ENCODE data around the gene FAN1.
"Not testable (repeated sequence)": the region's sequence is repeated elsewhere in the genome, so short reads cannot be mapped to it uniquely, and the experiment has no call there.

FAN1 gene
- 73.2 reads per million, percentile 76 among the genes with 10 or more reads in this experiment for total RNA-seq

DNA sequence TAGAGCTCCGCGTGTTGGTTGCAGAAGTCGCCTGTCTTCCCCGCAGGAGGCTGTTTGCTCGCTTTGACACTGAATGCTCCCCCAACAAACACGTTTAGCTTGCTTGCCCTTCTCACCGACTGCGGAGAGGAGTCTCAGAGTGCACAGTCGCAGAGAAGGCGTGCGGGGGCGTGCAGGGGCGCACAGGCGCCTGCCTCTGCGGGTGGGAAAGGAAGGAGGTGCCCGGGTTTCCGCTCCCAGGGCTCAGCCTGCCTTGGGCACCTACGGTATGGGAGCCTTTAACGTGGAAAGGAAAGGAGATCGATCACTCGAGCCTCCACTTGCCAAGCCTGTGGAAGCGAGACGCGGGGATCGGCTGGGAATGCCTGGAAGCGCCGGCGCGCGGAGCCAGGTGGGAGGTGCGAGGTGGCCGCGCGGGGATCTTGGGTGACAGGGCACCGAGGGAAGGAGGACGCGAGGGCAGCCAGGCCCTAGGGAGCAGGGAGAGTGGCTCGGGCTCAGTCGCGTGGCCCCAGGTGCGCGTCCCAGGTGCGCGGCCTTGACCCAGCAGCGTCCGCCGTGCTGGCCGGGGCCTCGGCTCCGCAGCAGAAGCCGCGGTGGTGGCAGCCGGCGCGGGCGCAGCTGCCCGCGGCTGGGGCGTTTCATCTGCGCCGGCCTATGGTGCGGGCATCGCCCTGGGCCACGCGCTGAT is at the start of gene FAN1:
FAN1 (plus strand) TSS at position 419 of the 691 bp plus-strand sequence. CDS start 749 bp downstream, outside the sequence.
- peak; percentile 57 for DNase-seq

- DNase-seq: no peak
Measured at GRCh38 chr15:30859091-30859874, 44.4 kb upstream of the FAN1 start.

GRCh38 chr15:30865257-30865656 is 38.5 kb upstream of the FAN1 start:
- DNase-seq: no peak

DNA sequence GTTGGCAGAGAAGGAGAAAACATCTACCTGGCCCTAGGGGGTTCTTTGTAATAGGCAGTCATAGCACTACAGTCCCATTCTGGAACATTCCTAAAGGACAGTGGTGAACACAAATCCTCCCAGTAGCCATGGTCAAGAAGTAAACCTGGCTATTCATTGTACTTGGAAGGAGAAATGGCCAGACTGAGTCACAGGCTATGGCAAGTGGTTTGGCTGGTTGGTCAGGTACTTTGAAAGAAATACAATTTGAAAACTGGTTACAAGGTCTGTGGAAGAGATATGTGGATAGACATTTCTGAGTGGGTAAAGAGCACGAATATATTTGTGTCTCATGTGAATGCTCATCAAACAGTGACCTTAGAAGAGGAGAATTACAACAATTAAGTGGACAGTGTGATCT is 33.0 kb upstream of the FAN1 start:
- no peak for DNase-seq

DNA sequence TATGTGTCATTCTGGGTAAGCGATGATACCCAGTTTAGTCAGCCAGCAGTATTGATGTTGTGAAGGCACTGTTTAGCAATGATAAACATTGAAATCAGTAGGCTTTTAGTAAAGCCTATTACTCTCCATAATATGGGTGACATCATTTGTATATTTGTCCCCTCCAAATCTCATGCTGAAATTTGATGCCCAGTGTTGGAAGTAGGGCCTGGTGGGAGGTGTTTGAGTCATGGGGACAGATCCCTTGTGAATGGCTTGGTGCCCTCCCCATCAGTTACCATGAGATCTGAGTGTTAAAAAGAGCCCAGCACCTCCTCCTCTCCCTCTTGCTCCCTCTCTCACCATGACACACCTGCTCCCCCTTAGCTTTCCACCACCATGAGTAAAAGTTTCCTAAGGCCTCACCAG is 31.4 kb upstream of the FAN1 start:
- DNase-seq: no peak

DNA sequence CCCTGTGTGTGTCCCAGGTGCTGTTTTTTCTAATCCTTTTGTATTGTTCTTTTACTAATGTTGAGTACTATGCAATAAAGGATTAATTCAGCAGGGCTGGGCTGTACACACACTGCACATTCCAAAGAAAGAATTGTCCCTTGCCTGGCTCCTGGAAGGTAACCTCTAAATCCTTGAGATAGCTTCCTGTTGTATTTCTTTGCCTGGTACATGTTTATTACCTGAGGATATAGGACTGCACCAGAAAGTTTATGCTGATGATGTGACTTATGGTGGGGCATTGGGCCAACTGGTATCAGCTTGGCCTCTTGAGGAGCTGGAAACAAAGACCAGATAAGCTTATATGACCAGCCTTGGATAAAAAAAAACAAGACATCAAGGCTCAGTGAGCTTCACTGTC is 26.6 kb upstream of the FAN1 start:
- no peak for DNase-seq

DNA sequence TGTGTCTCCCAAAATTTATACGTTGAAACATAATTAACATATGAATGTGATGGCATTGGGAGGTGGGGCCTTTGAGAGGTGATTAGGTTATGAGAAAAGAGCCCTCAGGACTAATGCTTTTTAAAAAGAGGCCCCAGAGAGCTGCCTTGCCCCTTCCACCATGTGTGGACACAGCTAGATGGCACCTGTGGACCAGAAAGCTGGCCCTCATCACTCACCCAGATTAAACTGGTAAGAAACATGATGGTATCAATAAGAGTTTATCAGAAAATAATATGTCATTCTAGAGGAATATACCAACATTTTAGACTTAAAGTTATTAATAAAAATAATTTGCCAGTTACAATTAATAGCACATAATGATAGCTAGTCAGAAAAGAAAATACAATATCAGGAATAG is 25.2 kb upstream of the FAN1 start:
- DNase-seq: no peak

DNA sequence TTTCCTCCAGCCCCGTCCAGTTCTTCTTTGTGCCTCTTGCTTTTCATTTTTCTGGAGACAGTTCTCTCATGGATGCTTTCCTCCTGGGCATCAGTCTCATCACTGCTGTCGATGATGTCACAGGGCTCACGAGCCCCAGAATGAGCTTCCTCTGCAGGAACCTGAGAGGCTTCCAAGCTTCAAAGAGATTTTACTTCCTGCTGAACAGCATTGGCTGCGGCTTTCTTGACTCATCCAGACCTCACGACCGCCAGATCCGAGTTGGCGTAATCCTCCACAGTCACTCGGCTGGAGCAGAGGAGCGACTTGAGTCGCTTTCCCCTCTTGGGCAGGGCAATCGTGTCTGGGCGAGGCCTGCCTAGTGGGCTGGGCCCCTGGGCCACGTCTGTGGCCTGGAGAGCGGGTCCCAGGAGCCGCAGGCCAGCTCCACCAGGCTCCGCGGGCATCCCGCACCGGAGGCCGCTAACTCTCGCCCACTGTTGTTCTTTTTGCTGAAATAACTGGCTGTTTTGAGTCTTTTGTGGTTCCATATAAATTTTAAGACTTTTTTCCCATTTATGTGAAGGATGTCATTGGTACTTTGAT is 20.8 kb upstream of the FAN1 start:
- DNase-seq: no peak

DNA sequence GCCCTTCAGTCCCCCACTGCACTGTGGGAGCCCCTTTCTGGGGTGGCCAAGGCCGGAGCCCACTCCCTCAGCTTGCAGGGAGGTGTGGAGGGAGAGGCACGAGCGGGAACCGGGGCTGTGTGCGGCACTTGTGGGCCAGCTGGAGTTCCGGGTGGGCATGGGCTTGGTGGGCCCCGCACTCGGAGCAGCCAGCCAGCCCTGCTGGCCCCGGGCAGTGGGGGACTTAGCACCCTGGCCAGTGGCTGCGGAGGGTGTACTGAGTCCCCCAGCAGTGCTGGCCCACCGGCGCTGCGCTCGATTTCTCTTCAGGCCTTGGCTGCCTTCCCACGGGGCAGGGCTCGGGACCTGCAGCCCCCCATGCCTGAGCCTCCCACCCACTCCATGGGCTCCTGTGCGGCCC is 20.0 kb upstream of the FAN1 start:
- DNase-seq: not testable (repeated sequence)

GRCh38 chr15:30885814-30886213 is 17.9 kb upstream of the FAN1 start:
- no peak for DNase-seq

DNA sequence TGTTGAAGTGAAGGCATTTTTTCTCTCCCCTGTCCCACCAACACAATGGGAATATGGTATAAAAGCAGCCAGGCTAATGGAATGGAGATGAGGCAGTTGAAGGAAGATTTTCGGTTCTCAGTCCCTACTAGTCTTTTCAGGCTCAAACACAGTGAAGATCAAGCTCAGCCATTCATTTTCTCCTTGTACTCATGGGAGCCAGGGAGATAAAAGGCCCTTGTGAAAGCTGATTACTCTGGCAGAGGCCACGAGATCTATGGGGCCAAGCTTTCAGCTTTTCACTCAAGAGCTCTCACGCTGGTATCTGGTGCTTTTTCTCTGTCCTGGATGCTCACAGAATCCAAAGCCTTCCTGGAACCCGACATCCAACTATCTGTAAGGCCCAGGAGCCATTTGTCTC is 14.5 kb upstream of the FAN1 start:
- no peak for DNase-seq

- no peak for DNase-seq
Measured at GRCh38 chr15:30895461-30896210, 8.1 kb upstream of the FAN1 start.

DNA sequence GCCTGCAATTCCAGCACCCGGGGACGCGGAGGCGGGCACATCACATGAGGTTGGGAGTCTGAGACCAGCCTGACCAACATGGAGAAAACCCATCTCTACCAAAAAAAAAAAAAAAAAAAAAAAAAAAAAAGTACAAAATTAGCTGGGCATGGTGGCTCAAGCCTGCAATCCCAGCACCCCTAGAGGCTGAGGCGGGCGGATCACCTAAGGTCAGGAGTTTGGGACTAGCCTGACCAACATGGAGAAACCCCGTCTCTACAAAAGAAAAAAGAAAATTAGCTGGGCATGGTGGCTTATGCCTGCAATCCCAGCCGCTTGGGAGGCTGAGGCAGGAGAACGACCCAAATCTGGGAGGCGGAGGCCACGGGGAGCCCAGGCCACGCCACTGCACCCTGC is 7.5 kb upstream of the FAN1 start:
- no peak for DNase-seq

DNA sequence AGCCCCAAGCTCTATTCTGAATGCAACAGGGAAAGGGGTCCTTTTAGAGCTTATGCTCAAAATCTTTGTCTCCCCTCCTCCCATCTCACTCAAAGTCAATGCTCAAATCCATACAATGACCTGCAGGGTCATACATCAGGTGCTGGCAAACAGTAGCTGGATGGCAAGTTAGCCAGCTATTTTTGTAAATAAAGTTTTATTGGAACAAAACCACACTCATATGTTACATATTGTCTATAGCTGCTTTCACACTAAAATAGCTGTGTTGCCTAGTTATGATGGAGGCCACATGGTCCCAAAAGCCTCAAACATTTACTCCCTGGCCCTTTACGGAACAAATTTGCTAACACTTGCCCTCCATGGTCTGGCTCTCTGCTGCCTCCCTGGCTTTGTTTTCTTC is 1.8 kb upstream of the FAN1 start:
- DNase-seq: no peak

DNA sequence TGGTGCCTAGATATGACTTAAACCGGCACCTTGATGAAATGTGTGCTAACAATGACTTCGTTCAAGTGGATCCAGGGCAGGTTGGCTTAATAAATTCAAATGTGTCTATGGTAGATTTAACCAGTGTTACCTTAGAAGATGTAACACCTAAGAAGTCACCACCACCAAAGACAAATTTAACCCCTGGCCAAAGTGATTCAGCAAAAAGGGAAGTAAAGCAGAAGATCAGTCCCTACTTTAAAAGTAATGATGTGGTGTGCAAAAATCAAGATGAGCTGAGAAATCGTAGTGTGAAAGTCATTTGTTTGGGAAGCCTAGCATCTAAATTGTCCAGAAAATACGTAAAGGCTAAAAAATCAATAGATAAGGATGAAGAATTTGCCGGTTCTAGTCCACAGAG is 1.1 kb downstream of the FAN1 start:
- no peak for DNase-seq

- DNase-seq: no peak
Measured at GRCh38 chr15:30905821-30906220, 2.1 kb downstream of the FAN1 start.

DNA sequence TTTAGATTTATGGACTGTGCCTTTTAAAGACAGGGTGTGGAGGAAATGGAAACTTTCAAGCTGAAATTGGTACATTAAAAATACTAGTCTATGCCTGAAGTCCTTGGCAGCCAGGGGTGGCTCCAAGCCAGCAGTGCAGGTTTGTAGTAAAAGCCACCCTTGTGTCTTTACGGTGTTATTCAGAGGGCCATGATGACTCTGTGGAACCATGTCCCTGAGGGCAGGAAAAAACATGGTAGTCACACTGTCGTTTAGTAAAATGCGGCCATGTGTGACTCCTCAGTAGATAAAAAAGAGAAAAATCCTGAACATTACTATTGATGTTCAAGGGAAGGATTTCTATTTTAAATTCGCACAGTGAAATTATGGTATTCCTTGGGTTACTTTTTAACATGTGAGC is 2.7 kb downstream of the FAN1 start:
- DNase-seq: no peak

DNA sequence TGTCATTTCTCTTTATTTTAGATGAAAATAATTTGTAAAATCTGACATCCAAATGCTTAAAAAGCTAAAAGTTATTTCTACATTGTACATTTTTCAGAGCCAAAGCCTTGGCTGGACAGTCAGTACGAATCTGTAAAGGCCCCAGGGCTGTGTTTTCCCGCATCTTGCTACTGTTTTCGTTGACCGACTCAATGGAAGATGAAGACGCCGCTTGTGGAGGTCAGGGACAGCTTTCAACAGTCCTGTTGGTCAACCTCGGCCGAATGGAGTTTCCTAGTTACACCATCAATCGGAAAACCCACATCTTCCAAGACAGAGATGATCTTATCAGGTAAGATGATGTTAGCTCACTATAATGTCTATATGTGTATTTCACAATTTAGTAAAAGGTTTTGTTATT is 10.0 kb downstream of the FAN1 start:
- DNase-seq: no peak

GRCh38 chr15:30917013-30917412 is 13.3 kb downstream of the FAN1 start:
- DNase-seq: no peak

DNA sequence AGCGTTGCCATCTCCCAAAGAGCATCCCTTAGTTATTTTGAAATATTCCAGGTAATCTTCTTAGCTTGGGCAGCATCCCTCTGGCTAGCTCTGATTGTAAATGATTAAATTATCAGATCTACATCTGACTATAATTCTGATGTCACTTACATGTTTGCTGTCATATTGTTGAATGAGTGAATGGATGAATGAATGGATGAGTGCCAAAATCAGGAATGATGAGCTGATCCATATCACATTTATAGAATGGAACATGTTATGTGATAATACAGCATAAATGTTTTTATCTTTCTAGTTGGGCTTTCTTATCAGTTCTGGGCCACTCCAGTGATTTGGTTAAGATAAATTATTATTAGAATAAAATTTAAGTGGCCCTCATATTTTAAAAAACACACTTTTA is 14.0 kb downstream of the FAN1 start:
- DNase-seq: no peak

DNA sequence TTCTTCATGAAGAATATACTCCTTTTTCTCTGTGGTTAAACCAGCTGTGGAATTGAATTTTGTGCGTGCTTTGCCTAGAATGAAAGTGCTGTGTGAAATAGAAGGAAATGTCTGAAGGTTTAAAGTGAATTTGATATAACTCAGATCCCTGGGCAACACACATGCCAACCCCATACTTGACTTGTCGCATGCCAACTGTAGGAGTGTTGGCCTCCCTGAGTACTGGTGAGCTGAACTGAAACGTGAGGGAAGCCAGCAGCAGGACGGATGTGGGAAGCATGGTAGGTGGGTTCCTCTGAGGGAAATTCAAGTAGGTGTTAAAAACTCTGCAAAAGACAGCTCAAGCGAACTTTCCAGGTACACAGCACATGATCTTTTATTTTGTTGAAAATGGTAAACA is 14.7 kb downstream of the FAN1 start:
- no peak for DNase-seq

DNA sequence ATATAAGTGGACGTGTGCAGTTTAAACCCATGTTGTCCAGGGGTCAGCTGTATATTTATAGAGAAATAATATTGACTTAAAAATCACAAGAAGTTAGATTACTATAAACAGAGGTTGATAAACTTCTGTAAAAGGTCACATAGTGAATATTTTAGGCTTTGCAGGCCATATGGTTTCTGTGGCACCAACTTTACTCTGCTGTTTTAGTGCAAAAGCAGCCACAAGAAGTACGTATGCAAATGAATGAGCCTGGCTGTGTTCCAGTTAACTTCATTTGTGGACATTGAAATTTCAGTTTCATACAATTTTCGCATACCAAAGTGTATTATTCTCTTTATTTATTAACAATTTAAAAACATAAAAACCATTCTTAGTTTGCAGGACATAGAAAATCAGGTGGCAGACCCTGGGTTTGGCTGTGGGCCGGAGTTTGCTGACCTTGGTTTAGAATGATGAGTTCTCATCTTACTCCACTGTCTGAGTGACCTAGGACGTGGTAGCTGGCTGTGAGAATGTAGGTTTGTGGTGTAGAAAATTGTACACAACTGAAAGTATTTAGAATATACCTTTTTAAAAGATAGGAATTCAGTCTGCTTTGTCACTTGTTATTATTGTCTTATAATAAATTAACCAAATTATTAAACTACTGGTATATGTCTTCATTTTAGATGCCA is 16.3 kb downstream of the FAN1 start:
- no peak for DNase-seq

- DNase-seq: no peak
Measured at GRCh38 chr15:30921106-30921505, 17.4 kb downstream of the FAN1 start.

All from effector CD4-positive, alpha-beta T cell (primary cell).